ENCODE data around the gene FLYWCH1.

Gene FLYWCH1

DNA sequence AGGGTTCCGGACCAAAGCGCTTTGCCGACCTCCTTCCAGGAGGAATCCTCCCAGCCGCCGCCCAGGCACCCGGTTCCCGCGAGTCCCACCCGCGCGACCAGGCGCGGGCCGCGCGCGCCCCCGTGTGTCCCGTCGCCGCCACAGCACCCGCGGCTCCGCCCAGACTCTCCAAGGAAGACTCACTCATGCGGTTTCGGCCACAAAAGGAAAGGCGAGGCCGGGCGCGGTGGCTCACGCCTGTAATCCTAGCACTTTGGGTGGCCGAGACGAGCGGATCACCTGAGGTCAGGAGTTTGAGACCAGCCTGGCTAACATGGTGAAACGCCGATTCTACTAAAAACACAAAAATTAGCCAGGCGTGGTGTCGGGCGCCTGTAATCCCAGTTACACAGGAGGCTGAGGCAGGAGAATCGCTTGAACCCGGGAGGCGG lies 72.0 kb downstream of the FLYWCH1 start:
- peak; percentile 47 for DNase-seq (ENCODE audit: low read depth)

DNA sequence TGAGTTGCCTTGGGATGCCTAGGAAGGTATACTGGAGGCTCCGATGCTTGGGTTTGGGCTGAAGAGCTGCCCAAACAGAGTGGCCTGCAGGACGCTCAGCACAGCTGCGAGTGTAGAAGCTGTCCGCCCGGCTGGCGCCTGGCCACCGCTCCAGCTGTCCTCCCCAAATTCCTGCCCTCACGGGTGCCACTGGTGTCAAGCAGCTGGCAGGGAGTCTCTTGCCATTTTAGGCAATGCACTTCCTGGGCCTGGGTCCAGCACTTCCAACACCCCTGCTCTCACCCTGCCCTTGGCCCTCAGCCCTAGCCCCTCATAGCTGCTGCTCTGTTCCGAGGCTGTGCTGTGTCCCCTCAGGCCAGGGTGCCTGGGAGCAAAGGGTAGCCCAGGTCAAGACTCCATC lies 73.7 kb downstream of the FLYWCH1 start:
- no peak for DNase-seq (ENCODE audit: low read depth)

DNA sequence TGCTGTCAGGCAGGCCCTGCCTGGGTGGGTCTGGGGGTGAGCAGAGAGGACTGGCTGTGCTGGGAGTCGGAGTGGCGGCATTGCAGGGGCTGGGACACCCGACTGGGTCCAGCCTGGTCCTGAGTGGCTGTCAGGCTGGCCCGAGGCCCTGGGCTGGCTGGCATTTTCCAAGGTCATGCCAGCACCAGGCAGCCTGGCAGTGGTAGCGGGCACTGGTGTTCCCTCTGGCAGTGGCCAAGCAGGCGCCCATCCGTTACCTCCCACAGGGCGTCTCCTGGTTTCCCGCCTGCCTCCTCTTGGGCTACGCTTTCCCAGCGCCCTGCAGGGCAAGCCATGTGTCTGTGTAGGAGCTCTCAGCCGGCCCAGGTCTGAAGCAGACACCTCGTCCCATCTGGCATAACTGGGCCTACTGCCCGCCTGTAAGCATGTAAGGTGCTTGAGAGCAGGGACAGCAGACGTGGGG lies 74.2 kb downstream of the FLYWCH1 start:
- no peak for DNase-seq (ENCODE audit: low read depth)

DNA sequence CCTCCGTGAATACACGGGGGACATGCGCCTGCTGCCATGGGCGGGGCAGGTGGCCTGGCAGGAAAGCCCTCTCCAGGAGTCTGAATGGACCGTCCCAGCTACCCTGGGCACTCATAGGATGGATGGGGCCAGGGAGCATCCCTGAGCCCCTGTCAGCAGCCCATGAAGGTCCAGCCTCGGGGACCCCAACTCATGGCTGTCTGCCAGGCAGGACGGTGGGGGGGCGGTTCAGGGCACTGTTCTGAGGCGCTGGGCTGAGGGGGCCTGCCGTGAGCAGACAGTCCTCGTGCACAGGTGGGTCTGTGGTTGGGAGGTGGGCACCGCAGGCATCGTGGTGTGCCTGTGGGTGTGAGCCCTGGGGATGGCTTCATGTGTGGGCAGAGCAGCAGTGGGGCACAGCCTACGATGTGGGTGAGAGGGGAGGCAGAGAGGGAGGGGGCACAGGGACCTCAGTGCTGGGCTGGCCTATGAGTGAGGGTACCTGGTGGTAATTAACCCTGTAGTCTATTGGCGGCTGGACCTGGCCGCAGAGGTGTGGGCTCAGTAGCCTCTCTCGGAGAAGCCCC lies 75.0 kb downstream of the FLYWCH1 start:
- DNase-seq (ENCODE audit: low read depth), result no peak

DNA sequence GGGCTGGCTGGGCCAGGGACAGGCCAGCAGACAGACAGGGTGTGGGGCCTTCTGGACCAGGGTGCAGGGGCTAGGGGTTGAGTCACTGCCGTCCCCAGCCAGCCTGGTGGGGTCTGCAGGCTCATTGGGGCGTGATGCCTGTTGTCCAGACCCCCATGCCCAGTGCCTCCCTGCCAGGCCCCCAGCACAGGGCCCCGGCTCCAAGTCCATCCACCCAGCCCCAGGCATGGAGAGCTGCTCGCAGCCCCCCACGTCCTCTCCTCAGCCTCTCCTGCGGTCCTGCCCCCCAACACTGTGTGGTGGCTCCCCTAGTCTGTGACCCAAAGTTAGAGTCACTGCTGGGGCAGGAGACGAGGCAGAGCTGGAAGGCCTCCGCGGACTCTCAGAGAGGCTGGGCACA lies 75.6 kb downstream of the FLYWCH1 start:
- DNase-seq (ENCODE audit: low read depth), result no peak

DNA sequence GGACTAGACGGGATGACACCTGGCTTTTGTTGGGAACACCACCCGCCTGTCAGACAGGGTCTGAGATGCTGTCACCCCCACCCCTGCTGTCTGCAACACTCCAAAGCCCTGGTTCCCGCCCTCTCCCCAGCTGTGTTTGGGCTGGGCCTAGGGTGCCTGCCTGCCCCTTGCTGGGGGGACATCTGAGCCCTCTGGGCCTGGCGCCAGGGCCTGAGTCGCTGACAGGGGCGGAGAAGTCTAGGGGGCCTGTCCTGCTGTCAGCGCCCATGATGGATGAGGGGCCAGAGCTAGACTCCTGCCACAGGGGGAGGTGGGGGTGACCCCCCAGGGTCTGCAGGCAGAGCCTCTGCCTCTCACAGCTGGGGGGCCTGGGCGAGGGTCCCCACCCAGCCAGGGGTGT lies 76.1 kb downstream of the FLYWCH1 start:
- DNase-seq (ENCODE audit: low read depth), result no peak

DNA sequence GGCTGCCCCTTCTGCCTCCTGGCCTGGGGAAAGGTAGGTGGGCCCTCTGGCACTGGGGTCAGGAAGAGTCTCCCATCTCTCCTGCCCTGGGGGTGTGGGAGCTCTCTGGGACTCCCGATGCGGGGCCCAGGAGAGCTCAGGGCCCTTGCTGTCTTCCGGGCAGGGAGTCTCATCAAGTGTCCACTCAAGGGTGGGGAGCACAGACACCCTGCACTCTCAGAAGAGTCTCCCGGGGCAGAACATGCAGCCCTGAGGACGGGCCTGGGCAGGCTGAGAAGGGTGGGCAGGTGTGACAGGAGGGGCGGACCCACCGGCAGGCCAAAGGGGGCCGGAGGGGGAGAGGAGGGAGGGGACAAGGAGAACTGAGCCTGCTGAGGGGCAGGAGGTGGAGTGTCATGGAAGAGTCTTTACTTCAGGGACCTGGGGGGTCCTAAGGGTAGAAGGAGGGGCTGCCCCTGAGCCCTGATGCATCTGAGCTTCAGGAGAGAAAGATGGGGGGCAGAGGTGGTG lies 76.9 kb downstream of the FLYWCH1 start:
- DNase-seq (ENCODE audit: low read depth), result no peak

DNA sequence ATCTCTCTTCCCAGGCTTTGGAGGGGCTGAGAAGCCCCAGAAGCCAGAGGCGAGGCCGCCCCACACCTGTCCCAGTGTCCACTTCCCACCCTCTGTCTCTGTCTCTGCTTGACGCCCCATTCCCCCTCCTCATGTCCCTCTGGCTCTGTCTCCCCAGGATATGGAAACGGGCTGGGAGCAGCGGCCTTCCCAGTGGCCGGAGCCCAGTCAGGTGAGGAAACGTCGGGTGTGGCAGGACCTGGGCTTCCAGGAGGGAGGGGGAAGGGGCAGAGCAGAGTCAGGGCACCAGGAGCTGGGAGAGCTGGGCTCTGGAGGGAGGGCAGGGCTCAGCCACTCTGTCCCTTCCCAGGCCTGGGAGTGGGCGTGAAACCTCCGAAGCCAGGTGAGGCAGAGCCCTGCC lies 79.2 kb downstream of the FLYWCH1 start:
- DNase-seq (ENCODE audit: low read depth), result no peak

DNA sequence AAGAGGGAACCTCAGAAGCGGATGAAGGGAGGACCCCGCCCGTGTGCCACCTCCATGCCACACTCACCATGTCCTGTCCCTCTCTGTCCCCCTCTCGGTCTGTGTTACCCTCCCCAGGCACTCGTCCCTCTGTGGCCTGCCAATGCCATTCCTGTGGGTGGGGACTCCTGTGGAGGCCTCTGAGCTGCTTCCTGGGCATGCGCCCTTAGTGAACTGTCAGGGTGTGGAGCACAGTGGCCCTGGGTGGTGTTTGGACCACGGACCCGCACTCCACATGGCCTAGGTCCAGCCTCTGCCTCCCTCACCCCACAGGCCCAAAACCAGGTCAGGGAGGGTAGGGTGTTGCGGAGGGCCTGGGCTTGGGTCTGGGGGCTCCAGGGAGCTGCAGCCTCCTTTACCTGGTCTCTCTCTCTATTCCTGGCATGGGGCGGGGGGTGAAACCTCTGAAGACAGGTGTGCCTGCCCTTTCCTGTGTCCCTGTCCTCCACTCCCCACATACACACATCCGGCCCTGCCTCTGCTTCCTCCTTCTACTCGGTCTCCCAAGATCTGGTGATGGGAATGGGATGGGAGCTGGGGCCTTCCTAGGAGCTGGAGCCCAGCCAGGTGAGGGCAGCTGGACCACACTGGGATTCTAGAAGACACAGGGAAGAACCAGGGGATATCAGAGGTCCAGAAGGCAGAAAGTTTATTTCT lies 80.0 kb downstream of the FLYWCH1 start:
- DNase-seq (ENCODE audit: low read depth), result no peak

DNA sequence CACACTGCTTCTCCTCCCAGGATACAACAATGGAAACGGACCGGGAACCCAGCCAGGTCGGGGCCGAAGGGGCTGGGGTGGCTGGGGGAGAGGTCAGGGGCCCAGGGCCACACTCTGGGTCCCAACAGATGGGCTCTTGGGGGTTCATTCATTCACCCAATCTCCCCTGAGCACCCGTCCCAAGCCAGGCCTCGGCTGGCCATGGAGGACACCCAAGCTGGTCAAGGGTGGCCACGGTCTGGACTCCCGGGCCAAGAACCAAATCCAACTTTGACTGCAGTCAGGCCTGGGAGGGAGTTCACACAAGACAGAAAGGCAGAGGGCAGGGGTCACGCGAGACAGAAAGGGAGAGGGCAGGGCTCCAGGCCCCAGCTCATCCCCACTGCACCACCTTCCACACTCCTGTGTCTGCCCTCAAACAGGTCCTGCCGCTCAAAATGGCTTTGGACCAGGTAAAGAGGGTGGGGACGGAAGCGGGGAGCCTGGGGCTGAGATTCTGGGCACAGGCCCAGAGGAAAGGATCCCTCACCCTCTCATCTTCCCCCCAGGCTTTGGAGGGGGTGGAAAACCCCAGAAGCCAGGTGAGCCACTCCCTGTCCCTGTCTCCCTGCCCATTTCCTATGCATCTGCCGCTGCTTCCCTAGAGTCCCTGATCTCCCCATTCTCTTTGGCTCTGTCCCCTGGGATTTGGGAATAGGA lies 80.8 kb downstream of the FLYWCH1 start:
- DNase-seq (ENCODE audit: low read depth), result no peak

DNA sequence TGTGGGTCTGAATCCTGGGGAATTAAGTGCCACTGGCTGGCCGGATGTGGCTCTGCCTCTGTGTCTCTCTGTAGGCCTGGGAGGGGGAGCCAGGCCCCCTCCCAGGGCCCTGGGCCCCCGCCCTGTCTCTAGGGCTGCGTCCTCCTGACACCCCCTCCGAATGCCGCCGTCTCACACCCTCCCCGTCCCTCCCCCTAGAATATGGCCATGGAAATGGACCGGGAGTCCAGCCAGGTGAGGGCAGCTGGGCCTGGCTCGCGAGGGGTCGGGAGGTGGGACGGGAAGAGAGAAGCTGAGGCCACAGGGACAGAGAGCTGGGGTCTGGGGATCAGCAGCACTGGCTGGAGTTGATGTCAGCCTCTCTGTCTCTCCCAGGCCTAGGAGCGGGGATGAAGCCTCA lies 84.6 kb downstream of the FLYWCH1 start:
- no peak for DNase-seq (ENCODE audit: low read depth)

DNA sequence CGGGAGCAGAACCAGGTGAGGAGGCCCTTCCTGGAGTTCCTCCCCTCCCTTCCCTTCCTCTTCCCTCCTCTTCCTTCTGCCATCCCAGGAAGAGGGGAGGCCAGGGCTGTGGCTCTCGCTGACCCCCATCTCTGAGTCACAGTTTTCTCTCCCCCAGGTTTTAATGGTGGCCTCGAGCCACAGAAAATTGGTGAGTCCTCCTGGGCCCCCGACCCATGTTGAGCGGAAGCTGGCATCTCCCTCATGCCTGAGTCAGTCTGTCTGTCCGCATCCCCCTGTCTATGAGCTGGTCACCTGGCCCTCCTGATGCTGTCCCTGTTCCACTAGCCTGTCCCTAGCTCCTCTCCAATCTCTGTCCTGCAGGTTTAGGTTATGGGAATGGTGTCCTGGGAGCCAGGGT lies 88.2 kb downstream of the FLYWCH1 start:
- no peak for DNase-seq (ENCODE audit: low read depth)

DNA sequence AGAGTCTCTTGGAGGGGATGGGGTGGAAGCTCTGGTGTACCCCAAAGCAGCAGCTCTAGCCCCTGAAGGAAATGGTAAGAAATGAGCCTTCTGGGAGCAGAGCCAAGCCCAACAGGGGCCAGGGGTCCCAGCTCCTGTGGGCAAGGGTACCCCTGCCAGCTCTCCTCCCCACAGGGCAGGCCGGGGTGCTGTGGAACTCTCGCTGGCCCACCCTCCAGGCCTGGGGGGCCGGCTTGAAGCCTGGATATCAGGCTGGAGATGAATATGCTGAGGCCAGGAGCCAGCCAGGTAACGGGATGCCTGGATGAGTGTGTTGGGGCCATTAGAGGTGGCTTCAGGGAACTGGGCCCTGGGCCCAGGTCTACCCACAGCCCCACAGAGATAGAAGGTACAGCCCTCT lies 88.8 kb downstream of the FLYWCH1 start:
- no peak for DNase-seq (ENCODE audit: low read depth)
